IMR-90 (cell line): Measurements from ENCODE around the gene GNGT1. TPM values are rescaled to one million over a fixed set of nuclear protein-coding genes. Genes with fewer than 3 reads are reported as not detected.

Source experiments
- ATAC-seq: fragments of 200-7000 bp; cut with Tn5 transposase; 2 replicates; pipeline ENCODE4 v1.9.1; 2020; ENCODE audit warnings: low read depth, mild to moderate bottlenecking, moderate library complexity
- BruUV-seq: library from RNA; stranded (reverse); fragments of 400-500 nt; replicated peaks from 2 replicates; lab custom pipeline; 2021; lab: Mats Ljungman, UMichigan
- CTCF ChIA-PET: fragments of 300-600 bp; formaldehyde crosslinking; extraction: SDS; loops from one replicate; lab custom pipeline; 2021; ENCODE audit warnings: antibody characterized with exemption; lab: Yijun Ruan, JAX
- POLR2A ChIA-PET: fragments of 300-600 bp; sonication (Branson Sonifier 250); formaldehyde crosslinking; loops from one replicate; lab custom pipeline; 2022; ENCODE audit warnings: antibody characterized with exemption; ENCODE audit not compliant: unreplicated experiment; lab: Charles Lee
- DNase-seq: peaks from one replicate; pipeline ENCODE4 v3.0.0; 2013
- H2AFZ ChIP-seq: replicated peaks from 2 replicates; pipeline ENCODE3; 2013; ENCODE audit warnings: low read length, mild to moderate bottlenecking; ENCODE audit not compliant: poor library complexity
- H2AK5ac ChIP-seq: 2 replicates; pipeline ENCODE4 v1.6.1; 2013; ENCODE audit warnings: low read depth, low read length, inconsistent platforms
- H2AK9ac ChIP-seq: replicated peaks from 2 replicates; pipeline ENCODE3; 2013; ENCODE audit warnings: mild to moderate bottlenecking, low read depth, low read length, moderate library complexity; ENCODE audit not compliant: poor library complexity
- H2BK120ac ChIP-seq: 2 replicates; pipeline ENCODE4 v1.6.1; 2013; ENCODE audit warnings: low read depth, low read length, inconsistent platforms
- H2BK15ac ChIP-seq: 3 replicates; pipeline ENCODE4 v1.6.1; 2013; ENCODE audit warnings: low read depth, low read length, inconsistent platforms
- H2BK20ac ChIP-seq: 2 replicates; pipeline ENCODE4 v1.6.1; 2013; ENCODE audit warnings: low read depth, mild to moderate bottlenecking, inconsistent platforms, low read length, moderate library complexity
- H2BK5ac ChIP-seq: 2 replicates; pipeline ENCODE4 v1.6.1; 2013; ENCODE audit warnings: mild to moderate bottlenecking, low read depth, low read length, inconsistent platforms; ENCODE audit not compliant: poor library complexity, severe bottlenecking
- H3K14ac ChIP-seq: replicated peaks from 2 replicates; pipeline ENCODE4 v1.6.1; 2013; ENCODE audit warnings: low read depth, low read length, inconsistent platforms
- H3K18ac ChIP-seq: 2 replicates; pipeline ENCODE4 v1.6.1; 2013; ENCODE audit warnings: low read depth, low read length, control low read depth
- H3K23ac ChIP-seq: 2 replicates; pipeline ENCODE4 v1.6.1; 2013; ENCODE audit warnings: low read depth, low read length, inconsistent platforms
- H3K27ac ChIP-seq: 2 replicates; pipeline ENCODE4 v1.5.1; 2013; ENCODE audit warnings: mild to moderate bottlenecking, control low read depth, low read length; ENCODE audit not compliant: insufficient read depth
- H3K27me3 ChIP-seq: 2 replicates; pipeline ENCODE4 v1.6.1; 2013; ENCODE audit warnings: low read length; ENCODE audit not compliant: control insufficient read depth, insufficient read depth
- H3K36me3 ChIP-seq: 2 replicates; pipeline ENCODE4 v1.6.1; 2013; ENCODE audit warnings: low read length, mixed read lengths; ENCODE audit not compliant: control insufficient read depth, insufficient read depth
- H3K4ac ChIP-seq: 2 replicates; pipeline ENCODE4 v1.6.1; 2013; ENCODE audit warnings: low read depth, low read length, inconsistent platforms
- H3K4me1 ChIP-seq: 2 replicates; pipeline ENCODE4 v1.6.1; 2013; ENCODE audit warnings: low read length, mixed read lengths; ENCODE audit not compliant: control insufficient read depth, insufficient read depth
- H3K4me2 ChIP-seq: 2 replicates; pipeline ENCODE4 v1.6.1; 2013; ENCODE audit warnings: low read depth, mild to moderate bottlenecking, control low read depth, low read length, moderate library complexity
- H3K4me3 ChIP-seq: 2 replicates; pipeline ENCODE4 v1.5.1; 2013; ENCODE audit warnings: low read depth, mild to moderate bottlenecking, control low read depth, low read length, moderate library complexity; ENCODE audit not compliant: insufficient read depth
- H3K56ac ChIP-seq: 2 replicates; pipeline ENCODE4 v1.6.1; 2013; ENCODE audit warnings: low read length, inconsistent platforms; ENCODE audit not compliant: insufficient read depth; ENCODE audit errors: extremely low read depth
- H3K79me1 ChIP-seq, 2 experiments: 2 replicates each; pipeline ENCODE4 v1.6.1; 2013; ENCODE audit warnings: low read length in 2 of 2, inconsistent platforms in 1 of 2, low read depth in 1 of 2
- H3K9ac ChIP-seq: 2 replicates; pipeline ENCODE4 v1.6.1; 2013; ENCODE audit warnings: low read depth, low read length, control low read depth
- H3K9me1 ChIP-seq: 2 replicates; pipeline ENCODE4 v1.6.1; 2013; ENCODE audit warnings: low read length, inconsistent platforms; ENCODE audit not compliant: insufficient read depth
- H3K9me3 ChIP-seq: 2 replicates; pipeline ENCODE4 v1.6.1; 2013; ENCODE audit warnings: low read length; ENCODE audit not compliant: control insufficient read depth, insufficient read depth
- H4K20me1 ChIP-seq: 2 replicates; pipeline ENCODE4 v1.6.1; 2013; ENCODE audit warnings: low read length, inconsistent platforms; ENCODE audit not compliant: insufficient read depth
- H4K5ac ChIP-seq: 2 replicates; pipeline ENCODE4 v1.6.1; 2013; ENCODE audit warnings: mild to moderate bottlenecking, low read depth, low read length, control low read depth
- H4K8ac ChIP-seq, 2 experiments: 2 replicates each; pipeline ENCODE4 v1.6.1; 2013; ENCODE audit warnings: low read depth in 2 of 2, low read length in 2 of 2, control low read depth in 1 of 2, inconsistent platforms in 1 of 2
- H4K91ac ChIP-seq: 2 replicates; pipeline ENCODE4 v1.6.1; 2013; ENCODE audit warnings: low read depth, low read length, inconsistent platforms; ENCODE audit not compliant: insufficient read depth
- BHLHE40 ChIP-seq: fragments of 150-350 bp; IDR thresholded peaks from 2 replicates; pipeline ENCODE4 v1.6.1; 2016; ENCODE audit warnings: mild to moderate bottlenecking, low read depth, low read length
- CEBPB ChIP-seq: IDR thresholded peaks from 2 replicates; pipeline ENCODE4 v1.6.1; 2012; ENCODE audit warnings: low read depth, low read length, improper control_type of control experiment
- CHD1 ChIP-seq: IDR thresholded peaks from 2 replicates; pipeline ENCODE4 v1.6.1; 2012; ENCODE audit warnings: low read depth, low read length, improper control_type of control experiment
- CTCF ChIP-seq: conservative IDR thresholded peaks from 2 replicates; pipeline ENCODE4 v1.5.1; 2012; ENCODE audit warnings: mild to moderate bottlenecking, low read depth, low read length, improper control_type of control experiment
- FOS ChIP-seq: fragments of 150-350 bp; IDR thresholded peaks from 2 replicates; pipeline ENCODE4 v1.6.1; 2016; ENCODE audit warnings: low read depth, low read length
- MAFK ChIP-seq: IDR thresholded peaks from 2 replicates; pipeline ENCODE4 v1.6.1; 2012; ENCODE audit warnings: low read depth, low read length, improper control_type of control experiment
- POLR2A ChIP-seq: IDR thresholded peaks from 2 replicates; pipeline ENCODE4 v1.6.1; 2012; ENCODE audit warnings: mild to moderate bottlenecking, low read depth, low read length
- RAD21 ChIP-seq: IDR thresholded peaks from 2 replicates; pipeline ENCODE4 v1.6.1; 2012; ENCODE audit warnings: low read length, improper control_type of control experiment
- SMC3 ChIP-seq: fragments of 150-350 bp; IDR thresholded peaks from 2 replicates; pipeline ENCODE4 v1.6.1; 2016; ENCODE audit warnings: low read depth, mild to moderate bottlenecking, antibody characterized with exemption, low read length, moderate library complexity
- WGBS, 2 experiments: methylation state at CpG; one replicate each; pipeline versions ENCODE4 v1.1.5 to v1.1.7; 2013; ENCODE audit warnings: missing lambda C conversion rate in 2 of 2; ENCODE audit not compliant: insufficient read length in 1 of 2; ENCODE audit errors: extremely low coverage in 2 of 2; 5-methylcytosine and 5-hydroxymethylcytosine counted together
- dilution Hi-C: fragments of 300-500 bp; cut with HindIII; formaldehyde crosslinking; loops from one replicate; pipeline ENCODE4 v1.14.3; 2018; ENCODE audit warnings: low sequenced_read_pairs; ENCODE audit not compliant: unreplicated experiment
- in situ Hi-C: fragments of 300-500 bp; cut with MboI; formaldehyde crosslinking; loops from 3 replicates; pipeline ENCODE4 v1.14.3; 2019; ENCODE audit warnings: low sequenced_read_pairs, inconsistent platforms, mixed read lengths
- intact Hi-C: fragments of 100-400 bp; cut with micrococcal nuclease; formaldehyde crosslinking; loops from 2 replicates; pipeline ENCODE4 v1.10.0; 2022
- polyA plus RNA-seq, 3 experiments: library from polyadenylated mRNA; depleted of rRNA; stranded (reverse); fragments of >200 nt; gene quantifications; 2 replicates each; pipeline ENCODE4 v1.2.3, GENCODE V29; 2012; ENCODE audit warnings: low replicate concordance in 1 of 3
- total RNA-seq: library from RNA; depleted of rRNA; stranded (reverse); fragments of >200 nt; gene quantifications from 2 replicates; pipeline ENCODE4 v1.2.3, GENCODE V29; 2012

GNGT1 gene
- total and polyA plus RNA-seq, 2 of the 4 experiments (the other 2 are of a cell fraction) = not detected

GRCh38 chr7:93949423-93949822, 43.1 kb downstream of the GNGT1 start:
- peak overlapping the region; percentile 81; the same call in 1 of the 2 replicates for H3K4ac ChIP-seq
- peak overlapping the region; percentile 54; the same call in 1 of the 2 replicates for H3K56ac ChIP-seq
- peak overlapping the region; percentile 67; the same call in 1 of the 2 replicates for H4K91ac ChIP-seq
- peak overlapping the region; percentile 83; the same call in 1 of the 2 replicates for H3K18ac ChIP-seq
- CTCF ChIA-PET = interaction anchor here (0.6 kb wide), 1 partner anchor 1420 kb away, joined by 3 read pairs; no protein-coding TSS in a partner anchor
- H3K9me3 ChIP-seq = no peaks in the 10 kb centered on the region
- no peak overlapping the region for H3K14ac ChIP-seq
- no peak overlapping the region for H3K23ac ChIP-seq
- H2BK15ac ChIP-seq = no peak overlapping the region; the same call in 2 of the 3 replicates
- H4K5ac ChIP-seq = peak overlapping the region; percentile 74; the same call in 1 of the 2 replicates
- H2AK5ac ChIP-seq = no peak overlapping the region
- TF ChIP-seq FOS (peak; percentile 95), RAD21 (no peak), CEBPB (peak; percentile 80), CHD1 (no peak), BHLHE40 (peak; percentile 37; the same call in 1 of the 2 replicates), MAFK (no peak), SMC3 (no peak), CTCF (no peak), POLR2A (no peak)
- no peak overlapping the region for H3K9ac ChIP-seq
- H3K4me2 ChIP-seq = peak overlapping the region; percentile 46; the same call in 1 of the 2 replicates
- H3K4me3 ChIP-seq = no peak overlapping the region
- POLR2A ChIA-PET = no interaction called here
- H2BK20ac ChIP-seq = peak overlapping the region; percentile 88; the same call in 1 of the 2 replicates
- in situ Hi-C loops (no loop called here), intact Hi-C loops (no loop called here), dilution Hi-C loops (no loop called here)
- H4K8ac ChIP-seq = peak overlapping the region in 1 of 2 experiments; percentile 86; a peak in 1 of 4 replicates
- H3K36me3 ChIP-seq = no peaks in the 10 kb centered on the region
- H2AK9ac ChIP-seq = no peak overlapping the region
- H3K27me3 ChIP-seq = no peaks in the 10 kb centered on the region
- peaks cover 15% of the 10 kb centered on the region for H3K4me1 ChIP-seq
- peak overlapping the region; percentile 91; the same call in 1 of the 2 replicates for H2BK120ac ChIP-seq
- no peak overlapping the region for H2AFZ ChIP-seq
- peak; percentile 76 for ATAC-seq
- peak overlapping the region; percentile 99 for H2BK5ac ChIP-seq
- H3K79me1 ChIP-seq = no peaks in the 10 kb centered on the region
- DNase-seq = peak; percentile 90
- no TSS peak for BruUV-seq
- no peak overlapping the region for H3K27ac ChIP-seq
- H4K20me1 ChIP-seq = no peaks in the 10 kb centered on the region
- no CpG with 5 or more reads among the region's 1 CpG for WGBS, 2 experiments
- H3K9me1 ChIP-seq = no peaks in the 10 kb centered on the region
